Measurements from ENCODE around the gene PTDSS2.

PTDSS2 gene

DNA sequence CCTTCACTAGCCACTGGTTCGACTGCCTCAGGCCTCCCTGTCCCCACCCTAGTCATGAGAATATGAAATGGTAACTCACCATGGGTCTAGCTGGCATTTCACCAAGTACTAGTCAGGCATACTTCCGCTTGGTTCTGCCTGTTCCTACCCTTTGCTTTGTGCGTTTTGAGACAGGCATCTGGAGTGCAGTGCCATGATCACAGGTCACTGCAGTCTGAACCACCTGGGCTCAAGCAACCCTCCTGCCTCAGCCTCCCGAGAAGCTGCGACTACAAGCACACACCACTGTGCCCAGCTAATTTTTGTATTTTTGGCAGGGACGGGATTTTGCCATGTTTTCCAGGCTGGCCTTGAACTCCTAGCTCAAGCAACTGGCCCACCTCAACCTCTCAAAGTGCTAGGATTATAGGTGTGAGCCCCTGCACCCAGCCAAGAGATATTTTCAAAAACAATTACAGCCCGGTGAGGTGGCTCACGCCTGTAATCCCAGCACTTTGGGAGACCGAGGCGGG is 71.2 kb downstream of the PTDSS2 start:
- DNase-seq (ENCODE audit: low read depth in 2 of 2), result peak in 1 of 2 donors; percentile 16
- TF ChIP-seq, protein P1, sequence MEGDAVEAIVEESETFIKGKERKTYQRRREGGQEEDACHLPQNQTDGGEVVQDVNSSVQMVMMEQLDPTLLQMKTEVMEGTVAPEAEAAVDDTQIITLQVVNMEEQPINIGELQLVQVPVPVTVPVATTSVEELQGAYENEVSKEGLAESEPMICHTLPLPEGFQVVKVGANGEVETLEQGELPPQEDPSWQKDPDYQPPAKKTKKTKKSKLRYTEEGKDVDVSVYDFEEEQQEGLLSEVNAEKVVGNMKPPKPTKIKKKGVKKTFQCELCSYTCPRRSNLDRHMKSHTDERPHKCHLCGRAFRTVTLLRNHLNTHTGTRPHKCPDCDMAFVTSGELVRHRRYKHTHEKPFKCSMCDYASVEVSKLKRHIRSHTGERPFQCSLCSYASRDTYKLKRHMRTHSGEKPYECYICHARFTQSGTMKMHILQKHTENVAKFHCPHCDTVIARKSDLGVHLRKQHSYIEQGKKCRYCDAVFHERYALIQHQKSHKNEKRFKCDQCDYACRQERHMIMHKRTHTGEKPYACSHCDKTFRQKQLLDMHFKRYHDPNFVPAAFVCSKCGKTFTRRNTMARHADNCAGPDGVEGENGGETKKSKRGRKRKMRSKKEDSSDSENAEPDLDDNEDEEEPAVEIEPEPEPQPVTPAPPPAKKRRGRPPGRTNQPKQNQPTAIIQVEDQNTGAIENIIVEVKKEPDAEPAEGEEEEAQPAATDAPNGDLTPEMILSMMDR (IDR thresholded peaks at IDR 0.05; ENCODE audit: low read depth, low read length), result no peak

DNA sequence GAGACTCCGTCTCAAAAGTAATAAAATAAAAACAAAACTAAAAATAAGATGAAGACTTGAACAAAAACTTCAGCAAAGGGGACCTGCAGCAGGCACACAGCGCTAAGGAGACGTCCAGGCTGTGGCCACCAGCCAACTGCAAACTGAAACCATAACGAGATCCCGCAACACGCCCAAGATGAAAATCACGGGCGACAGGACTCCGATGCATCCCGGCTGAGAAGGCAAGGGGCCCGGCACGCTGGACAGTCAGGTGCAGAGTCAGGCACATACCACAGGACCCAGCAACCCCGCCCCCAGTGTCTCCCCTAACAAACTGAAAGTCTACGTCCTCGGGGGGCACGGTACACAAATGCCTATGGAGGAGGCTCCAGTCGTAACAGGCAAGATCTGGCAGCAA is 76.1 kb downstream of the PTDSS2 start:
- TF ChIP-seq, protein P1 (IDR thresholded peaks at IDR 0.05; ENCODE audit: low read depth, low read length), result no peak
- H3K4me3 ChIP-seq (replicated peaks in 1 of 2; ENCODE audit: low read depth in 2 of 2, low read length in 2 of 2), result no peak overlapping the region
- no peak for DNase-seq (ENCODE audit: low read depth in 2 of 2)

More for the DNA sequence above, 71.2 kb downstream of the PTDSS2 start:
- no peak overlapping the region for H3K4me3 ChIP-seq (replicated peaks in 1 of 2; ENCODE audit: low read depth in 2 of 2, low read length in 2 of 2)

DNA sequence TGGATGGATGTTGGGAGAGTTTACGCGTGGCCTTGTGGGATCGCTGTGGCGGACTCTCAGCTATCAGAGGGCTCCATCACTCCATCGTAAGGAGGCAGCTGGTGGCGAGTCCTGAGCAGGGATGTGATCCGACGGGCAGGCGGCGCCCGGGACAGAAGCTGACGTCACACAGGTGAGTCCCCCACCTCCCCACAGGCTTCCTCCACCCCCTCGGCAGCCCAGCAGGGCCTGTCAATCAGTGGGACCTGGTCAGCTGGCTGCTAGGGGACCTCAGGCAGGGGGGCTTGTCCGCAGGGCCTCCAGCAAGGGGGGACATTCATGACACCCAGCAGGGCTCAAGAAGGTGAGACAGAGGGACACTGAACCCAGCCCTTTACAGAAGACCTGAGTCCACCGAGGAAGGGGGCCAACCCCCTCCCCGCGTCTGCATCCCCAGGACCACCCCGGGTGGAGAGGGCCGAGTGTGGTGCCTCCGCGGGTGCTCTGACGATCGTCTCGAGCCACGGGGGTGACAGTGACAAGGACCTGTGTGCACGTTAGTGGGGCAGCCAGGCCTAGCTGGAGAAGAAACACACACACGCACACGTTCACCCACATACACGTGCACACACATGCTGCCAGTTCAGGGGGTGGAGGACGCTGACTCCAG is 78.2 kb downstream of the PTDSS2 start:
- no peak overlapping the region for H3K4me3 ChIP-seq (replicated peaks in 1 of 2; ENCODE audit: low read depth in 2 of 2, low read length in 2 of 2)
- TF ChIP-seq, protein P1 (IDR thresholded peaks at IDR 0.05; ENCODE audit: low read depth, low read length), result no peak

DNA sequence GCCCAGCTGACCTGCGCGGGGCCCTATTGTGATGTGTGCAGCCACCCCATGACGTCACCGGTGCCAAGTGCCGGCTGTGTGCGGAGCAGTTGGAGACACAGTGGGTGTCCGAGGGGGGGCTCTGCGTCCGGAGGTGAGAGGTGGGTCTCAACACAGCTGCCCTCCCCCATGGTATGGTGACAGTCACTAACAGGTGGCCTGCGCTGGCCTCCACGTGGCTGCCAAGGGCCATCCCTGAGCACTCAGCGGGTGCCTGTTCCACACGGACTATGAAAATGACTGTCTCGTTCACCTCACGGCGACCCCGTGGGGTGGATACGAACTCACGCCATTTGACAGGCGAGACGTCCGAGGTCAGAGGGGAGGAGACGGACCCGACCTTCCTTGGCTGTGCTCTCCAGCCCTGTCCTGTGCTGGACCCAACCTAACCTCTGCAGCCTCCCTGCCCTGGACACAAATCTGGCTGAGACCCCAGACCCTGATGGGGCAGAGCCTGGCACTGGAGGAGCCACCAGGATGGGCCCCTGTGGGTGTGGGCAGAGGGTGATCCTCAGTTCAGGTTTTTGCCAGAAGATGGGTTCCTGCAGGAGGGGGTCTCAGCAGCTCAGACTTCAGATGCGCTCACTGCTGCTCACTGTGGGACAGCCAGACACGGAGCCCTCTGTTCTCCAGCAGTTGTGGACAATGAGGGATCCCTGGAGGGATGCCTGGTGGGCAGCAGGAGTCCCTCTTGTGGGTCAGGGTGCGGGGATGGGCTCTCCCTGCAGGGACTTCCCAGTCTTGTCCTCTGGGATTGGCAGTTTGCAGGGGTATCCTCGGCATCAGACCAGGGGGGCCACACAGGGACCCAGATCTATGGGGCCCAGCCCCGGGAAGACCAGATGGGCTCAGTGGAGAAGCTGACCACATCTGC is 79.0 kb downstream of the PTDSS2 start:
- no peak for DNase-seq (ENCODE audit: low read depth in 2 of 2)
- H3K4me3 ChIP-seq (replicated peaks in 1 of 2; ENCODE audit: low read depth in 2 of 2, low read length in 2 of 2), result no peak overlapping the region

More for the DNA sequence above, 78.2 kb downstream of the PTDSS2 start:
- DNase-seq (ENCODE audit: low read depth in 2 of 2), result no peak

DNA sequence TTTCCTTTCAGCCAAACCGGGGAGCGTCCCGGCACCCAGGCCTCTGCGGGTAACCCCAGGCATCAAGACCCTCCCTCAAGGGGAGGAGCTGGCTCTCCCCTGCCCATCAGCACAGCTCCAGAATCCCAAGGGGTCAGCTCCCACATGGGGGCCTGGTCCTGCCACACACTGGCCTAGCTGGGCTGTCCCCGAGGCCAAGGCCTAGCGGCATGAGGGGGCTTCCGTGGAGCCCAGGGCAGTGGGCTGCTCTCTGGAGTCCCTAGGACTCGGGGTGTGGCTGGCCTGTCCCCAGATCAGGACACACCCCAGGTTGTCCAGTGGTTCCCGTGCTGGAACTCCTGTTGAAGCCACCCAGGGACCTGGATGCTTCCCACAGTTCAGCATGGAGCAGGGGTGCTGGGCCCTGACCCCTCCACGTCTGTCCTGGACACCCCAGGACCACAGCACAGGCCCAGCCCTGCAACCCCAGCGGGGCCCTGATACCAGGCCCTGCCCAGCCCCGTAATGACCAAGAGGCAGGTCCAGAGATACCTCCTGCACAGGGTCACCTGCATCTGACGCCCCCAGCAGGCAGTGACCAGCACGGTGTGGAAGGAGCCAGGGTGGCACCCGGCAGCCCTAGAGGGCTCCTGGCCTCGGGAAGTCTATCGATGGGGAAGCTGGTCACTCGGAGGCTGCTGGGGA is 79.8 kb downstream of the PTDSS2 start:
- no peak overlapping the region for H3K4me3 ChIP-seq (replicated peaks in 1 of 2; ENCODE audit: low read depth in 2 of 2, low read length in 2 of 2)
- no peak for DNase-seq (ENCODE audit: low read depth in 2 of 2)
- TF ChIP-seq, protein P1 (IDR thresholded peaks at IDR 0.05; ENCODE audit: low read depth, low read length), result no peak

More for the DNA sequence above, 79.0 kb downstream of the PTDSS2 start:
- TF ChIP-seq, protein P1 (IDR thresholded peaks at IDR 0.05; ENCODE audit: low read depth, low read length), result no peak

DNA sequence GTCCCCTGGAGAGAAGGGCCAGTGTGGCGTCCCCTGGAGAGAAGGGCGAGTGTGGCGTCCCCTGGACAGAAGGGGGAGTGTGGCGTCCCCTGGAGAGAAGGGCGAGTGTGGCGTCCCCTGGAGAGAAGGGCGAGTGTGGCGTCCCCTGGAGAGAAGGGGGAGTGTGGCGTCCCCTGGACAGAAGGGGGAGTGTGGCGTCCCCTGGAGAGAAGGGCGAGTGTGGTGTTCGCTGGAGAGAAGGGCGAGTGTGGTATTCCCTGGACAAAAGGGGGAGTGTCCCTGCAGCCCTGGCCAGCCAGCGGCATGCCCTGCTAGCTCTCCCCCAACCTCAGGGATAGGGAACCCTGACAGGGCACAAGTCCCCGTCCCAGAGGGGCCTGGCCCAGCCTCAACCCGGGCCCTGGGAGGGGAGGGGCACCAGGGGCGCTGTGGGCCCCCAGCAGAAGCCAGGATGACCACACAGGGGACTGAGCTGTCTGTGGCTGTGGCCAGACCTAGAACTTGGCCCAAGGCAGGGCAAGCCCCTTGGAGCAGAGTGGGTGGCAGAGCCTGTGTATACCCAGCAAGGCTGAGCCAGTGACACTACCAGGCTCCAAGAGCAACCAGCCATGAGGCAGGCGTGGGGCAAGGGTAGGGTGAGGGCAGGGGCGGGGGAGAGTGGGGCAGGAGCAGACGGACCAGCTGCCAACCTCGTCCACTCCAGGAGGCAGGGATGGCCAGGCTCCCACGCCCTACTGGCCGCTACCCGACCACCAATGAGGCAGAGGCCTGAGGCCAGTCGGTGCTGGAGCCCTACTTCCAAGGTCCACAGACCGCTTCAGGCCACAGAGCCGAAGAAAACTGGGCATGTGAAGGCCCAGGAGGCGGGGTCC is 81.1 kb downstream of the PTDSS2 start:
- DNase-seq (ENCODE audit: low read depth in 2 of 2), result no peak
- TF ChIP-seq, protein P1 (IDR thresholded peaks at IDR 0.05; ENCODE audit: low read depth, low read length), result no peak
- no peak overlapping the region for H3K4me3 ChIP-seq (replicated peaks in 1 of 2; ENCODE audit: low read depth in 2 of 2, low read length in 2 of 2)

All from cardiac fibroblast (primary cell).